ENCODE results near the gene DYNC2I2.
"Not testable (repeated sequence)": the region's sequence is repeated elsewhere in the genome, so short reads cannot be mapped to it uniquely, and the experiment has no call there.

The DYNC2I2 gene

GRCh38 chr9:128656416-128657343, at the start of gene DYNC2I2:
DYNC2I2 (minus strand) TSS chr9:128656847; CDS start chr9:128656726, 121 bp downstream.
- DNase-seq: peak; percentile 95

- no peak for DNase-seq
Measured at GRCh38 chr9:128706045-128706444, 49.4 kb upstream of the DYNC2I2 start.

GRCh38 chr9:128705051-128705965, 48.7 kb upstream of the DYNC2I2 start:
- no peak for DNase-seq

- DNase-seq: no peak
Measured at GRCh38 chr9:128704356-128704670, 47.7 kb upstream of the DYNC2I2 start.

- DNase-seq: no peak
Measured at GRCh38 chr9:128703616-128704355, 47.1 kb upstream of the DYNC2I2 start.

- DNase-seq: peak; percentile 58
Measured at GRCh38 chr9:128702949-128703615, 46.4 kb upstream of the DYNC2I2 start.

- DNase-seq: peak; percentile 87
Measured at GRCh38 chr9:128702445-128702948, 45.9 kb upstream of the DYNC2I2 start, which contains the start of gene PKN3. PKN3 (plus strand) TSS chr9:128702503; CDS start chr9:128702916, 413 bp downstream.

GRCh38 chr9:128701227-128701854, 44.7 kb upstream of the DYNC2I2 start:
- no peak for DNase-seq

GRCh38 chr9:128699096-128699795, 42.6 kb upstream of the DYNC2I2 start:
- not testable (repeated sequence) for DNase-seq

GRCh38 chr9:128696923-128697707, 40.5 kb upstream of the DYNC2I2 start:
- no peak for DNase-seq

GRCh38 chr9:128694344-128694743, 37.7 kb upstream of the DYNC2I2 start:
- no peak for DNase-seq

GRCh38 chr9:128693738-128694137, 37.1 kb upstream of the DYNC2I2 start:
- not testable (repeated sequence) for DNase-seq

- no peak for DNase-seq
Measured at GRCh38 chr9:128690684-128691034, 34.0 kb upstream of the DYNC2I2 start.

- peak; percentile 54 for DNase-seq
Measured at GRCh38 chr9:128689820-128690683, 33.4 kb upstream of the DYNC2I2 start.

- no peak for DNase-seq
Measured at GRCh38 chr9:128689293-128689774, 32.7 kb upstream of the DYNC2I2 start.

GRCh38 chr9:128688501-128689292, 32.0 kb upstream of the DYNC2I2 start, which contains the start of gene SET:
SET (plus strand) TSS chr9:128689222; CDS start chr9:128689583, 361 bp downstream.
- peak; percentile 97 for DNase-seq

GRCh38 chr9:128687453-128687852, 30.8 kb upstream of the DYNC2I2 start:
- DNase-seq: no peak

All from EL (cell line).